HG03103 (cell line): ENCODE results near the gene POLE.

ENCODE experiments used
- ATAC-seq: cut with Tn5 transposase; IDR thresholded peaks from one replicate; pipeline ENCODE4 v1.9.1; 2021; ENCODE audit warnings: low read depth; ENCODE audit not compliant: unreplicated experiment

The POLE gene

DNA sequence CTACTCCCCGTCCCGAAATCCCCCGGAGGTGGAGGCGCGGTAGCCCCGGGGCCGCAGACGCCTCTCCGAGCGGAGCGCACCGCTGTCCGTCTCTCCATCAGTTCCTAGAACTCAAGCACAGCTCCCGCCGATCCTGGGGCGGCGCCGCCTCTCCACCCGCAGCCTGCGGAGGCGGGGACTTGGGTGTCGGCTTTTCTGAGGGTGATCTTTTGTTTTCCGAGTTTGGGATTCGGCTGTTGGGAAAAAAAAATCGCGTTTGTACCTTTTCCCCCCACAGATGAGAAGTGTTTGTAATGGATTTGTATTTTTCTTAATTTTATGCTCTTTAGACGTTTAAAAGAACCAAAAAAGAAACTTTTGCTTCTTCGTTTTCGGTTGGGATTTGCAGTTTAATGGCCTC, 103.4 kb downstream of the POLE start:
- ATAC-seq = no peak

DNA sequence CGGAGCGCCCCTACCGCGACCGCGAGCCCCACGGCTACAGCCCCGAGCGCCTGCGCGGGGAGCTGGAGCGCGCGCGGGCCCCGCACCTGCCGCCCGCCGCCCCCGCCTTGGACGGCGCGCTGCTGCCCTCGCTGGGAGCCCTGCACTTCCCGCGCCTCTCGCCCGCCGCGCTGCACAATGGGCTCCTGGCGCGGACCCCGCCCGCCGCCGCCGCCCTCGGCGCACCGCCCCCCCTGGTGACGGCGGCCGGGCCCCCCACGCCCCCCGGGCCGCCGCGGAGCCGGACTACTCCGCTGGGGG, 103.8 kb downstream of the POLE start:
- ATAC-seq = no peak

DNA sequence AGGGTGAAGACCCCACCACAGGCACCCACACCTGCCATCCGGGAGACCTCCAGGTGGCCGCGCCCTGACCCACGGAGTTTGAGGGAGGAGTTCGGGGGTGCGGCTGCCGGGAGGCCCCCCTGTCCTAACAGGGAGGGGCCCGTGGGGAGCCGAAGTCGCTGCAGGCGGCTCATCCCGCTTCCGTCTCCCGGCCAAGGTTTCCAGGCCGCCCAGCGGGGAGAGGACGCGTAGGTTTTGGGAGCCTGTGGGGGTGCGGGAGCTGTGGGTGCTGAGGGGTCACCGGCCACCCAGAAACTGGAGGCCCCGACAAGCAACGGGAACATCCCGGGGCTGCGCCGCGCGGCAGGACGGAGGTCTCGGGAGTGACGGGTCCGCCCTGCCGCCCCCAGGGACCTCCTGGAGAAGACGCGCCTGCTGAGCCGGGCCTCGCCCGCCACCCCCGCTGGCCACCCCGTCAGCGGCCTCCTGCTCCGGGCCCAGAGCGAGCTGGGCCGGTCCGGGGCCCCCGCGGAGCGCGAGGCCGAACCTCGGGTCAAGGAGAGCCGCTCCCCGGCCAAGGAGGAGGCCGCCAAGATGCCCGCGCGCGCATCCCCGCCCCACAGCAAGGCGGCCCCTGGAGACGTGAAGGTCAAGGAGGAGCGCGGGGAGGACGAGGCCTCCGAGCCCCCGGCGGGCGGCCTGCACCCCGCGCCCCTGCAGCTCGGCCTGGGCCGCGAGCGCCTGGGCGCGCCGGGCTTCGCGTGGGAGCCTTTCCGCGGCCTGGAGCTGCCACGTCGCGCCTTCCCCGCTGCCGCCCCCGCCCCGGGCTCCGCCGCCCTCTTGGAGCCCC, 104.3 kb downstream of the POLE start:
- no peak for ATAC-seq

DNA sequence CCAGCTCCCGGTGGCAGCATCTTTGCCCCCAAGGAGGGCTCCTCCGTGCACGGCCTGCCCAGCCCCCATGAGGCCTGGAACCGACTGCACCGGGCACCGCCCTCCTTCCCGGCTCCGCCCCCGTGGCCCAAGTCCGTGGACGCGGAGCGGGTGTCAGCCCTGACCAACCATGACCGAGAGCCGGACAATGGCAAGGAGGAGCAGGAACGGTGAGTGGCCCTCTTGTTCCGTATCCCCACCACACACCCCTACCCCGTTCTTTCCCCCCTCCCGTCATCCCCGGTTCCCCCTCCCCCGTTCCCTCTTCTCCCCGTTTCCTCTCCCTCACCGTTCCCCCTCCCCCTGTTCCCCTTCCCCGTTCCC, 105.1 kb downstream of the POLE start:
- no peak for ATAC-seq

DNA sequence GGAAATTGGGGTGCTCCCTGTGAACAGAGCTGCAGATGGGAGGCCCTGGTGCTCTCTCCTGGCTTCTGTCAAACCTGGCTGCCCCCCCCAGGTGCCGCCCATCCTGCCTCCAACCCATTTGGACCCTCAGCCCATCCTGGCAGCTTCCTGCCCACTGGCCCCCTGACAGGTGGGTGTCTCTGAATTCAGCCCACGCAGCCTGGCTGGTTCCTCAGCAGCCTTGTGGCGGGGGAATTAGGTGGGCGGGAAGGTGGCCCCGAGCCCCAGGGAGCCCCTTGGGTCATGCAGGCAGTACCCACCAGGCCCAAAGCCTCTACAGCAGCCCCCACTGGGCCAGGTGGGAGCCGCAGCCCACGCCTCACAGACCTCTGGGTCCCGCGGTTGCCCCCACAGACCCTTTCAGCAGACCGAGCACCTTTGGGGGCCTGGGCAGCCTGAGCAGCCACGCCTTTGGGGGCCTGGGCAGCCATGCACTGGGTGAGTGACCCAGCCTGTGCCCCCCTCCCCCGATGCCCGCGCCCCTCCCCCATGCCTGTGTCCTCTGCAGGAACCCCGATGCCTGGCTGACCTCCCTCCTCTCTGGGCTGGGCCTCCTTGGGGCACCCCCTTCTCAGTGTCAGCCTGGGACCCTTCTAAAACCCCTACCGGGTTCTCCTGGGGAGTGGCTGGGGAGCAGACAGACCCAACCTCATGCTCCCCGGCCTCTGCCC, 105.6 kb downstream of the POLE start:
- no peak for ATAC-seq

DNA sequence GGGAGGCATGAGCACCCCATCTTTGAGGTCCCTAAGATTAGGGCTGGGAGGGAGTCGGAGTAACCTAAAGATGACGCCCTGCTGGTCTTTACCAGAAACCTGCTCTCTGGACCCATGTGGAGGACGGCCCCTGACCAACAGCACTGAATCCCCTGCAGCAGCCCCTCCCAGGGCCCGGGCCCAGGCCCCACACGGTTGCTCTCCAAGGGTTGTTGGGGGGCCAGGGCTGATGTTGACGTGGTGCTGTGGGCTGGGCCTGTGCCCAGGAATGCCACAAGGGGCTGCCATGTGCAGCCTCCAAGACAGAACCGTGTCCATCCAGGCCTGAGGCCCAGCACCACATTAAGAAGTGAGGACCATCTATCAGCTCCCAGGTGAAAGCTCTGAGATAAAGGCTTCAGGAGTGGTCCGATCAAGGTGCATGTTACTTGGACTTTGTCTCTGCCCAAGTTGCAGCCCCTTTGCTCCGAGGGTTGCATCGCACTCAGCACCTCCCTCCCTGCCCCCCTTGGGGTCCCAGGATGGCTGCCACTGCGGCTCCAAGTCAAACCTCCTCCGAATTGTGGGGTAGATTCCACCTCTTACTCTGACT, 106.3 kb downstream of the POLE start:
- no peak for ATAC-seq

DNA sequence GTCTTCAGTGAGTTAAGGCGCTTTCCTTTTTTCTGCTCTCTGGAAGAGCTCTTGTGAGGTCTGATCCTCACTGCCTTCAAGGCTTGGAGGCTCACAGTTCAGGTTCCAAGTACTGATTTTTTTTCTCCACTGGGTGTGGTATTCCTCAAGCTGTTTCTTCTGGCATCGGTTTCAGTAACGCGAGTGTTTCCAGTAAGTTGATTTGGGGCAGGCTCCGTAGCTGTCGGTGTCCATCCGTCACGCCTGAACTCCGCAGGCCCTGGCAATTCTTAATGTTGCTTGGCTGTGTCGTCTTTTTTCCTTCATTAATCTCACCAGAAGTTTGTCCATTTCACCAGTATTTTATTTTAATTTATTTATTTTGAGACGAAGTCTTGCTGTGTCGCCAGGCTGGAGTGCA, 107.4 kb downstream of the POLE start:
- ATAC-seq = no peak

DNA sequence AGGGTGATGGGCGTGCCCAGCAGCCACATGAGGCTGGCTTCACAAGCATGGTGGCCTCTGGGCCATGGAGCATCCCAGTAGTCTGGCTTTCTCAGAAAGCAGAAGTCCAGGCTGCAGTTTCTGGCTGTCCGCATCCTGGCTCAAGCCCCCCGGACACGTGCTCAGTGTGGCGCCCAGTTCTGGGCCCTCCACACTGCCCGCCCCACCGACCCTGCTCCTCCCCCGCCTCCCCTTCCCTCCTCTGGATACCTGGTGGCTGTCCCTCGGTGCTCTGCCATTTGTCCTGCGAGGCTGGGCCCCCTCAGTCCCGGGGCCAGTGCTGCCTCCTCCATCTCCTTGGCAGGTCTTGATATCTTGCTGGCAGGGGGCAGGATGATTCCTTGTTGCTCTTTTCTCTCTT, 108.3 kb downstream of the POLE start:
- ATAC-seq = no peak

DNA sequence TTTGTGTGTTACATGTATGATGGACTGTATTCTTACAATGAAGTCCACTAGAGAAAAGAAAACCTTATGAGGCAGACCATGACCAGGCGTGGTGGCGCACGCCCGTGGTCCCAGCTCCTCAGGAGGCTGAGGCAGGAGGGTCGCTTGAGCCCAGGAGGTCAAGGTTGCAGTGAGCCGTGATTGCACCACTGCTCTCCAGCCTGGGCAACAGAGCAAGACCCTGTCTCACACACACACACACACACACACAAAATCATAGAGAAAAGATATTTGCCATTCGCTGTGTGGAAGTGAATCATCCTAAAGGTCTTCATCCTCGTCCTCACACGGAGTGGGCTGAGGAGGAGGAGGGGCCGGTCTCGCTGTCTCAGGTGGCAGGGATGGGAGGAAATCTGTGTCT, 109.0 kb downstream of the POLE start:
- no peak for ATAC-seq

DNA sequence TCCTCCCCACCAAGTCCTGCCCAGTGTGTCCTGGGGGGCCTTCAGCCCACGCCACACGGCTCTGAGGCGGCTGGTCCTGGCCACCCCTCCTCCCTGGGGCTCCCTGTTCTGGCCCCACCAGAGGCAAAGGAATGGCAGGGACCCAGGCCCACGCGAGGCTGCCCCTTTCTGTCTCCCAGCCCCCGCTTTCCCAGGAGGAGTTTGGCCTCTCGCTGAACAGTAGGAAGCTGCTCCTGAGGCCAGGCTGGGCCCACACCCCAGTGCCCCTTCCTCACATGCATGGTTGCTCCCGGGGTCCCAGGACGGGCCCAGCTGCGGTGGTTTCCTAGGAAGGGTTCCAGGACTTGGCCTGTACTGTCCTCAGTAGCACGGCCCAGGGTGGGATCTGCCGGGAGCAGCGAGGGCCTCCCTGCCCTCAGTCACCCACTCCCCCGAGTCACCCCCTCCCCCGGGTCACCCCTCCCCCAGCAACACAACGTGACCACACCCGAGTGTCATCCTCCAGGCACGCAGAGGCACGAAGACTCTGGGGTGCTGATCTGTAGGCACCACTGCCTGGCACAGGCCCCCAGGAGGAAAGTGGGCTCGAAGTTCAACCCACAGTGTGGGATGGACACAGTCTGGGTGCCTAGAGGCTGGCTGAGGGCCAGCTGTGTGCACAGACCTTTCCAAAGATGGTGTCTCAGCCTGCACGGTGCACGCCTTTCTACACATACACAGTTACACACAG, 109.8 kb downstream of the POLE start:
- no peak for ATAC-seq

DNA sequence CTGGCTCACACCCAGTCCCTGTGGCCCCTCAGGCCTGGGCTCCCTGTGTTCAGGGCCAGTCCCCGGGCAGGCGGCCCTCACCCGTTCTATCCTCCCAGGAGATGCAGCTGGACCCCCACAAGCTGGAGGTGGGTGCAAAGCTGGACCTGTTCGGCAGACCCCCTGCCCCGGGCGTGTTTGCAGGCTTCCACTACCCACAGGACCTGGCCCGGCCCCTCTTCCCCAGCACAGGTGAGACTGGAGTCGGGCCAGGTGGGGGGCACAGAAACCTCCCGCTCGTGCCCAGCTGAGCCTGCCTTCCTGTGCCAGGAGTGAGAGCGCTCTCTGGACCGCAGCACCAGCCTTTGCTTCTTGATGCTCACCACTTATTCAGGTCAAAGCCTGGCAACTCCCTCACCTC, 110.4 kb downstream of the POLE start:
- no peak for ATAC-seq

DNA sequence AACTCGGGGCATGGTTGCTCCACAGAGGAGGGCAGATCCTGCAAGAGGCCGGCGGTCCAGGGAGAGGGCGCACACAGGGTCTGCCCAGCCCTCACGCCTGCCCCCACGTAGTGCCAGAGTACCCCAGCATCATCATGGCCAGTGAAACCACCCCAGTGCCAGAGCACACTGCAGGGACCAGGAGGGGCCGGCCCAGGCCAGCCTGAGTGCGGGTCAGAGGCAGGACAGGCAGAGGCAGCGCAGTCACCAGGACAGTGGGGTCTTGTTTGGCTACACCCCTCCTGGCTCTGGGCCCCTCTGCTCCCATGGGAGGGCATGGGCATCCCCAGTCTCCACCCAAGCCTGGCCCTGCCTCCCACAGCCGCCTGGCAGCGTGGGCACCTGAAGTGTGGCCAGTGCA, 111.5 kb downstream of the POLE start:
- no peak for ATAC-seq

DNA sequence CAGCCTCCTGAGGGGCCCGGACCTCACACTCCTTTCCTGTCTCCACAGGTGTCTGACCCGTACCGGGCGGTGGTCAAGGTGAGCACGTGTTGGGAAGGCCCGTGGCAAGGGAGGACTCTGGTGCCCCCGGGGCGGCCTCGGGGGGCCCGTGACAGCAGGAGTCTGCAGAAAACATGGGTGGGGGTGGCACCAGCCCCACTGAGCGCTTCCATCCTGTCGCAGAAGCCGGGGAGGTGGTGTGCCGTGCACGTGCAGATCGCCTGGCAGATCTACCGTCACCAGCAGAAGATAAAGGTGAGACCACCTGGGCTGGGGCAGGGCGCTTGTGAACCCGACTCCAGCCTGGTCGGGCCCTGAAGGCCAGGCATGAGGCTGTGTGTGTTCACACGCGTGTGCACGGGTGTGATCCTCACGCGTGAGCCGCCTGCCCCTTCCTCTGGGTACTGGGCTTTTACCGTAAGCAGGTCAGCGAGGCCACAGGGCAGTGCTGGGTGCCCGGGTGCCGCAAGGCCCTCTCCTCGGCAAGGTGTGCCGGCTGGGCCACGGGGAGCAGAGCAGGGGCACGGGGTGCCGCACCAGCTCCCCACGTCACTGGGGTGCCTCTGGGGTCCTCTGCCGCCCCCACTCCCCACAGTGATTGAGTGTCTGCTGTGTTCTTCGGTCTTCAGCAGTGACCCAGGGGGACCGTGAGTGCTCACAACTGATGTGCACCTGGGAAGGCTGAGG, 112.7 kb downstream of the POLE start:
- ATAC-seq = no peak
